Glomerular visceral epithelial cell (primary cell): ENCODE data around the gene TLK2.
"Not testable (repeated sequence)": the region's sequence is repeated elsewhere in the genome, so short reads cannot be mapped to it uniquely, and the experiment has no call there.

ENCODE experiments used
- DNase-seq: peaks from one replicate; pipeline ENCODE4 v3.0.0-alpha.2; 2016; ENCODE audit errors: extremely low spot score

Gene TLK2

DNA sequence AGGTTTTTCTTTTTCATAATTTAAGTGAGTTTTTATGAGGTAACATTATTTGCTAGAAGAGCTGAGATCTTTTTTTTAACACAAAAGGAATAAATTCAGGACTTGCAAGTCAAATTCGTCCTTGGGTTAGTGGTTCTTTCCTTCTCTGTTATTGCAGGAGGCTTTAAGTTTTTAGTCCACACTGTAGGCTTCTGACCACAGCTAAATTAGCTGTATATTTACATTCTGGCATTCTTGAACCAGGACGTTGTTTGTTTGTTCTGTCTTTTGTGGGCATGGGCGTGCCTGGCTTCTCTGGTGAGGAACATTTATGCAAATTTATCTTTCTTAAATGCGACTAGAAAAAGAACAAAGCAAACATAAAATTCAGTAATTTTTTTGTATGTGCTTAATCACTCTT is 80.3 kb downstream of the TLK2 start:
- DNase-seq = not testable (repeated sequence)

DNA sequence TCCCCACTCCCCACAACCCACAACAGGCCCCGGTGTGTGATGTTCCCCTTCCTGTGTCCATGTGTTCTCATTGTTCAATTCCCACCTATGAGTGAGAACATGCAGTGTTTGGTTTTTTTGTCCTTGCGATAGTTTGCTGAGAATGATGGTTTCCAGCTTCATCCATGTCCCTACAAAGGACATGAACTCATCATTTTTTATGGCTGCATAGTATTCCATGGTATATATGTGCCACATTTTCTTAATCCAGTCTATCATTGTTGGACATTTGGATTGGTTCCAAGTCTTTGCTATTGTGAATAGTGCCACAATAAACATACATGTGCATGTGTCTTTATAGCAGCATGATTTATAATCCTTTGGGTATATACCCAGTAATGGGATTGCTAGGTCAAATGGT is 82.3 kb downstream of the TLK2 start:
- not testable (repeated sequence) for DNase-seq

DNA sequence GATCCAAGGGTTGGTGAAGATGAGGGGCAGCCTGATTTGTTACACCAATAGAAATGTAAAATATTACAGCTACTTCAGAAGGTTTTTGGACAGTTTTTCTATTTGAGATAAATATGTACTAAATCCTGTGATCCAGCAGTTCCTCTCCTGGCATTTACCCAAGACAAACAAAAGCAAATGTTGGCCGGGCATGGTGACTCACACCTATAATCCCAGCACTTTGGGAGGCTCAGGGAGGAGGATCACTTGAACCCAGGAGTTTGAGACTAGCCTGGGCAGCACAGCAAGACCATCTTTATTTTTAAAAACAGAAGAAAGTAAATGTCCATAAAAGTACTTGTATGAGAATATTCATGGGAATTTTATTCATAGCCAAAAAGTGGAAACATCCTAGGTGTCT is 84.0 kb downstream of the TLK2 start:
- peak; percentile 53 for DNase-seq

DNA sequence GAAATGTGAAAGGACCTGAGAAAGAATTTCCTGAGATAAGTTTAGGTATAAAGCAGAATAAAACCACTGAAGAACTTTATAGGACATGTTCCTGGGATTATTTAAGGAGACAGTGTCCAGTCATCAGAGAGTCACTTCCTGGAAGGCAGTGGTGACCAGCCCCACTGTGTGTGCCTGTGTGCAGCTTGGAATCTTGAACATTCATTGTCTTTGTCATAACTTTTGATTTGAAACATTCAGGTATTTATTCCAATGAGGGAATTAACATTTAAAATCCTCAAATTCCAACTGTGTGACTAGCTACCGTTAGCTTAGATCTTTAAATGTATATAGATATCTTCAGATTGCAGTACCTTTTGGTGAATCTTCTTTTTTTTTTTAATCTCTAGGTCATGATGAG is 87.2 kb downstream of the TLK2 start:
- DNase-seq = peak; percentile 28

DNA sequence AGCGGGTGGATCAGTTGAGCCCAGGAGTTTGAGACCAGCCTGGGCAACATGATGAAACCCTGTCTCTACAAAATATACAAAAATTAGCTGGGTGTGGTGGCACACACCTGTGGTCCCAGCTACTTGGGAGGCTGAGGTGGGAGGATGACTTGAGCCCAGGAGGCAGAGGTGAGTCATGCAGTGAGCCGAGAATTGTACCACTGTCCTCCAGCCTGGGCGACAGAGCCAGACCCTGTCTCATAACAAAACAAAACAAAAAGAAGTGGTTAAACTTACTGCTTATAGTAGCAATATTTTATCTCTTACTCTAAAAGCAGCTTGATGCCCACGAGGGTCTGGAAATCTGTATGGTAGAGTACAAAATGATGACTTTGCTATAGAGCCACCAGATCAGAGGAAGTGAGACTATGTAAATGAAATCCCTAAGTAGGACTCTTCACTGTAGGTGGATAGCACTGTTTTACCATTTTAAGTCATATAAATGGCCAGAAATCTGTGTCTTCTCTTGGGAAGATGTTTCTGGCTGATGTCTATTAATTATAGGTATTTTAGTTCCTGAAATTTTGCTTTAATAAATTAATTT is 88.5 kb downstream of the TLK2 start:
- DNase-seq = no peak

DNA sequence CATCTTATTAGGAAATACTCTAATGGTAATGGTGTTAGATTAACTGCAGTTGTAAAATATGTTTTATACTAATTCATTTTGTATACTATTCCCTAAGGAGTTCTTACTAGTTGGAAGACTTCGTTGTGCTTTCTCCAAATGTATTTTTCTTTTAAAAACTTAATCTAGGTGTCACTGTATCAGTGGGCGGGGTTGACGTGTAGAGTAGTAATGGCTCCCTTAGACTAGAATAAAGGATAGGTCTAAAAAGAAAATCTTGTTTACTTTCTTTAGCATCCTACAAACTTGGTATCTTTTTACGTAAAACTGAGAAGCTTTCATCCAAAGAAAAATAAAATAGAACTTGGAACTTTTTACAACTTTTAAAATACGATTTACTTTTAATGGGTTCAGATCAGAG is 93.9 kb downstream of the TLK2 start:
- DNase-seq = no peak

DNA sequence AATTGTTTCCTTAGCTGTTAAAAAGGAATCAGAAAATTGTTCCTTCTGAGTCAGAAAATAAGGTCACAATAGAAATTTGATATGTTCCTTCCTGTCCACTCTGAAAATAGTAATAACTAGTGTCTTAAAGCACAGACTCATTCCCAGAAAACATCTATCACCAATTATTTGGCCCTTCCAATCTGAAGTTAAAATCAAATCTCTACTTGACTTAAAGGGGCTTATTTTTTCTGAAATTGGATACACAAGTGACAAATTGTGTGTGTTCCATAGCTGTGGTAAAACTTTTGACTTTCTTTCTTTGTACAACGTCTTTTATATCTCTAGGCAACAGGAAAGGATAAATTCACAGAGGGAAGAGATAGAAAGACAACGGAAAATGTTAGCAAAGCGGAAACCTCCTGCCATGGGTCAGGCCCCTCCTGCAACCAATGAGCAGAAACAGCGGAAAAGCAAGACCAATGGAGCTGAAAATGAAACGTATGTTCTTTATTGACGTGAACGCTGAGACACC is 94.3 kb downstream of the TLK2 start:
- DNase-seq = no peak

DNA sequence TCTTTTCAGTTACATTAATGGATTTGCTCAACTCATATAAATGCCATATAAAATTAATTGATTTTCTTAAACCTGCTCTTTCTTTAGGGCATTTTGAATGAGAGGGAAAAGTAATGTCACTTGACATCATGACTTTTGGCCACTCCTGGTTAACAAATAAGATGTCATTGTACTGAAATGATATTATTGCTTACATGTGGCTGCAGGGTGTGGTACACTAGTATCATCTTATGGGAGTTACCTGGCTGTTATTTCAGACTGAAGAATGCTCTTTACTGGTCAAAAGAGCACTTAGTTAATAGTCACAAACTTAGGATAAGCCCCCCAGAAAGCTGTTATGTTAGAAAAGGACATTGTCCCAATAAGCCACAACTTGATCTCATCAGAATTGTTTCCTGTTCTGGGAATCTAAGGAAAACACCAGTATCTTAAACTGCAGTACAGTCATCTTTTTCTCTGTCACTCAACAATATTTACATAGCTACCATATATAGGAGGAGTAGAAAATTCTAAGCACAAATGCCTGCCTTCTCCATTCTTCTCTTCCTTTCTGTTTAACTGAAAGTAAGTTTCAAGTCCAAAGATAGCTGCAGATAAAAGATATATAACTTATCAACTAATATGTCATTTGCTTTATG is 95.0 kb downstream of the TLK2 start:
- no peak for DNase-seq

DNA sequence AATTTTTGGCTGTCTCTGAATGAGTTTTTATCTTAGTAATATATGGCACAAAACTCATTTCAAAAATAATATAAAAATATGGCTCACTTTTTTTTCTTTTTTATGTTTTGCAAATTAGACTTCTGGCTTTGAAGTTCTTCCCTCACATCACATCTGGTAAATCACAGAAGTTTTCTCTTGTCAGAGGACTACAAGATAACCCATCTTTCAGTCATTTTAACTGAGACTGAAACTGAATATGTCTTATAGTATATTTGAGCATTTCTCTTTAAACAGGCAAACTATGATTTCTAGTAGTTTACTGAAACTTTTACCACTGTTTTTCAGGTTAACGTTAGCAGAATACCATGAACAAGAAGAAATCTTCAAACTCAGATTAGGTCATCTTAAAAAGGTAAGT is 97.8 kb downstream of the TLK2 start:
- no peak for DNase-seq

- no peak for DNase-seq
These were observed 100.3 kb downstream of the TLK2 start for GRCh38 chr17:62578757-62579487.

DNA sequence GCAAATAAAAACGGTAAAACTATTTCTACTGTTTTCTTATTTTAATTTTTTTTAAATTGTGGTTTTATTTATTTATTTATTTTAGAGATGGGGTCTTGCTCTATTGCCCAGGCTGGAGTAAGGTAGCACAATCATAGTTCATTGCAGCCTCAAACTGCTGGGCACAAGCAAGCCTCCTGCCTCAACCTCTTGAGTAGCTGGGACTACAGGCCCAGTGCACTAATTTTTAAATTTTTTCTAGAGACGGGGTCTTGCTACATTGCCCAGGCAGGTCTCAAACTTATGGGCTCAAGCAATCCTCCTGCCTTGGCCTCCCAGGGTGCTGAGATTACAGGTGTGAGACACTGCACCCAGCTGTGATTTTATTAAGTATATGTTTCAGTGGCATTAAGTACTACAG is 102.3 kb downstream of the TLK2 start:
- no peak for DNase-seq

DNA sequence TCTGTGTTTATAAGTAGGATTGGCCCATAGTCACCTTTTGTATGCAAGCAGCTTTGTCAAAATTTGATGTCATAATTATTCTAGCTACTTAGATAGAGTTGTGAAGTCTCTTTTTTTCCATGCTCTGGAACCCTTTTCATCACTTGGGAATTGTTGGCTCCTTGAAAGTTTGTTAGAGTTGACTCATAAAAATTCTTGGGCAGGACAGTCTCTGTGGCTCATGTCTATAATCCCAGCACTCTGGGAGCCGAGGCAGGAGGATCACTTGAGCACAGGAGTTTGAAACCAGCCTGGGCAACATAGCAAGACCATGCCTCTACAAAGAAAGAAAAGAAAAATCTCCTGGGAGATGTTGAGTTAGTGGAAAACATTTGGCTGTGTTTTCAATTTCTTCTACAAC is 103.1 kb downstream of the TLK2 start:
- DNase-seq = no peak

GRCh38 chr17:62587554-62587953 is 108.9 kb downstream of the TLK2 start:
- DNase-seq = no peak

DNA sequence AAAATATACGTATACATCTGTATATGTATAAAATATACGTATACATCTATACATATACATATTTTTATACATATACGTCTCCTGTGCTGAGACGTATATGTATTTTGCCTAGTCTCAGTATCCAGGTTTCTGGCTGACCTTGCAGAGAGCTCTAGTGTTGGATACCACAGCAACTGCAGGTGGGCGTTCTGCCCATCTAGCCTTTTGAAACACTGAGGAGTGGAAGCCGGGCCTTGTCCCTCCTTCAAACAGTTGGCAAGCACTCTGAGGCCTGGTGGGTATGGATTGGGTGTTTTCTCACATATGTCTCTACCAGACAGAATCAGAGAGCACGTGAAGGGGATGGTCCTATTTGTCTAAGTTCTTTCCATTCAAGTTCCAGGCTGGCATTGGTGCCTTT is 109.5 kb downstream of the TLK2 start:
- DNase-seq = no peak

- DNase-seq = no peak
These were observed 112.7 kb downstream of the TLK2 start for GRCh38 chr17:62591333-62591732.

DNA sequence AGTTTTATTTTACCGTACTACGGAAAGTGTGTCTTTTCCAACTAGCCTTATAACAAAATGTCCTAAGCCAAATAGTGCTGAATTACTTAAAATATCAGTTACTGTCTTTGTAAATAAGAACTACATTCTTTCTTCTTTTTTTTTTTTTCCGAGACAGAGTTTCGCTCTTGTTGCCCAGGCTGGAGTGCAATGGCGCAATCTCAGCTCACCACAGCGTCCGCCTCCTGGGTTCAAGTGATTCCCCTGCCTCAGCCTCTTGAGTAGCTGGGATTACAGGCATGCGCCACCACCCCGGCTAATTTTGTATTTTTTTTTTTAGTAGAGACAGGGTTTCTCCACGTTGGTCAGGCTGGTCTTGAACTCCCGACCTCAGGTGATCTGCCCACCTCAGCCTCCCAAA is 113.2 kb downstream of the TLK2 start:
- not testable (repeated sequence) for DNase-seq

DNA sequence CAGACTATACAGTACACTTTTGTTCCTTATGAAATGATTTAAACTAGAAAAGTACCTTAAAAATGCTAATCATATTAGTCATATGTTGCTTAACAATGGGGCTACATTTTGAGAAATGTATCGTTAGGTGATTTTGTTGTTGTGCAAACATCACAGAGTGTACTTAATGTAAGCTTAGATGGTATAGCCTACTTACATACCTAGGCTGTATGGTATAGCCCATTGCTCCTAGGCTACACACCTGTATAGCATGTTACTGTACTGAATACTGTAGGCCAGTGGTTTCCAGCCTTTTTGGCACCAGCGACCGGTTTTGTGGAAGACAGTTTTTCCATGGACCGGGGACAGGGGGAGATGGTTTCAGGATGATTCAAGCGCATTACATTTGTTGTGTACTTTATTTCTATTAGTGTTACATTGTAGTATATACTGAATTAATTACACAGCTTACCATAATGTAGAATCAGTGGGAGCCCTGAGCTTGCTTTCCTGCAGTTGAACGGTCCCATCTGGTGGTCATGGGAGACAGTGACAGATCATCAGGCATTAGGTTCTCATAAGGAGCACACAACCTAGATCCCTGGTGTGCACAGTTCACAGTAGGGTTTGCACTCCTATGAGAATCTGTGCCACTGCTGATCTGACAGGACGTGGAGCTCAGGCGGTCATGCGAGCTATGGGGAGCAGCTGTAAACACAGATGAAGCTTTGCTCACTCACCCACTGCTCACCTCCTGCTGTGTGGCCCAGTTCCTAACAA is 113.9 kb downstream of the TLK2 start:
- DNase-seq = no peak

- DNase-seq = no peak
These were observed 116.9 kb downstream of the TLK2 start for GRCh38 chr17:62595484-62595883.

DNA sequence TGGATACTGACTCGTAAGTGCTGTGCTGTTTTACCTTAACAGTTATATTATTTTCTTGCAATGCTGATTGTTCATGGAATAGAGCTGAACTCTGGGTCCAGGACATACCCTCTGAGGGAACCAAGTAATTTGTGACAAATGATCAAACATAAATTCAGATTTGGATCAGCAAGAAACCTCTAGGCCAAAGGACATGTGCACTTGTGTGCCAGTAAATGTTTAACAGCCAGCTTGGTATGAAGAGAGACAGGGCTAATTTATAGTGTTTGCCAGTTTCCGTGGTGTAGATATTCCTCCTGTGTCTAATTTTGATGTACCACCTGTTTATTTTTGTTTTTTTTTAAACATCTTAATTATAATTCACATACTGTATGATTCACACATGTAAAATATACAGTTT is 118.0 kb downstream of the TLK2 start:
- no peak for DNase-seq

DNA sequence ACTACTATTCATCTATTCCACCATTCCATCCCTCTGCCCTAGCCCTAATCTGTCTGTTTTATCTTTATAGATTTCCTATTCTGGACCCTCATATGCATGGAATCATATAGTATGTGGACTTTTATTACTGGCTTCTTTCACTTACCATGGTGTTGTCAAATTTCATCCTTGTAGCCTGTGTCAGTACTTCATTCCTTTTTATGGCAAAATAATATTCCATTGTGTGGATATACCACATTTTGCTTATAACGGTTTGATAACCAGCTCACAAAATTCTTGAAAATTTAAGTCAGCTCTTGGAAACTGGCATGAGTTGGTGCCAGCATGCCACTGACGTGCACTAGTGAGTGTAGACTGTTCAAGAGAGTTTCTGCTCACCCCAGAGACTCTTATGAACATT is 118.5 kb downstream of the TLK2 start:
- no peak for DNase-seq

- no peak for DNase-seq
These were observed 119.3 kb downstream of the TLK2 start for GRCh38 chr17:62597920-62598319.

GRCh38 chr17:62599964-62600657 is 121.5 kb downstream of the TLK2 start:
- no peak for DNase-seq
